ENCODE results near the gene RFXANK.

DNA sequence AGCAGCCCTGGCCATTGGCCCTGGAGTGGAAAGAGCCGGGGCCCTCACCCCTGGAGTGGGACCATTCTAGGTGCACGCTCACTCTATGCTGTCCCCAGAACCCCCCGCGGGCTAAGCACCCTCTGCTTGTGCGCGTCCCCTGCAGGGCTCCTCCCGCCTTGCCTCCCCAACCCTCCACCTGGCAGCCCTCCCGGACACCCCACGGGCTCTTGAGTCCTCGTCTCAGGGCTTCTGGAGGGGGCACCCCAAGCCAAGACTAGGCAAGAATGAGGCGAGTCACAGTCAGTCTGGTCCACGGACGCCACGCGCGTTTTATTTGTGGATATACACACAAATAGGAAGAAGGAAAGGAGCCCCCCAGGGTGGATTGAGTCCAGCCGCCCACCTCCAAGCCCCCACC lies 46.8 kb upstream of the RFXANK start:
- TF ChIP-seq, protein P1, sequence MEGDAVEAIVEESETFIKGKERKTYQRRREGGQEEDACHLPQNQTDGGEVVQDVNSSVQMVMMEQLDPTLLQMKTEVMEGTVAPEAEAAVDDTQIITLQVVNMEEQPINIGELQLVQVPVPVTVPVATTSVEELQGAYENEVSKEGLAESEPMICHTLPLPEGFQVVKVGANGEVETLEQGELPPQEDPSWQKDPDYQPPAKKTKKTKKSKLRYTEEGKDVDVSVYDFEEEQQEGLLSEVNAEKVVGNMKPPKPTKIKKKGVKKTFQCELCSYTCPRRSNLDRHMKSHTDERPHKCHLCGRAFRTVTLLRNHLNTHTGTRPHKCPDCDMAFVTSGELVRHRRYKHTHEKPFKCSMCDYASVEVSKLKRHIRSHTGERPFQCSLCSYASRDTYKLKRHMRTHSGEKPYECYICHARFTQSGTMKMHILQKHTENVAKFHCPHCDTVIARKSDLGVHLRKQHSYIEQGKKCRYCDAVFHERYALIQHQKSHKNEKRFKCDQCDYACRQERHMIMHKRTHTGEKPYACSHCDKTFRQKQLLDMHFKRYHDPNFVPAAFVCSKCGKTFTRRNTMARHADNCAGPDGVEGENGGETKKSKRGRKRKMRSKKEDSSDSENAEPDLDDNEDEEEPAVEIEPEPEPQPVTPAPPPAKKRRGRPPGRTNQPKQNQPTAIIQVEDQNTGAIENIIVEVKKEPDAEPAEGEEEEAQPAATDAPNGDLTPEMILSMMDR (IDR thresholded peaks at IDR 0.05; ENCODE audit: low read depth, low read length, missing input control) = no peak
- TF ChIP-seq, protein P2, sequence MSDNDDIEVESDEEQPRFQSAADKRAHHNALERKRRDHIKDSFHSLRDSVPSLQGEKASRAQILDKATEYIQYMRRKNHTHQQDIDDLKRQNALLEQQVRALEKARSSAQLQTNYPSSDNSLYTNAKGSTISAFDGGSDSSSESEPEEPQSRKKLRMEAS (IDR thresholded peaks at IDR 0.05) = no peak
- TF ChIP-seq SP1 (IDR thresholded peaks at IDR 0.05) = no peak
- TF ChIP-seq, protein P3, sequence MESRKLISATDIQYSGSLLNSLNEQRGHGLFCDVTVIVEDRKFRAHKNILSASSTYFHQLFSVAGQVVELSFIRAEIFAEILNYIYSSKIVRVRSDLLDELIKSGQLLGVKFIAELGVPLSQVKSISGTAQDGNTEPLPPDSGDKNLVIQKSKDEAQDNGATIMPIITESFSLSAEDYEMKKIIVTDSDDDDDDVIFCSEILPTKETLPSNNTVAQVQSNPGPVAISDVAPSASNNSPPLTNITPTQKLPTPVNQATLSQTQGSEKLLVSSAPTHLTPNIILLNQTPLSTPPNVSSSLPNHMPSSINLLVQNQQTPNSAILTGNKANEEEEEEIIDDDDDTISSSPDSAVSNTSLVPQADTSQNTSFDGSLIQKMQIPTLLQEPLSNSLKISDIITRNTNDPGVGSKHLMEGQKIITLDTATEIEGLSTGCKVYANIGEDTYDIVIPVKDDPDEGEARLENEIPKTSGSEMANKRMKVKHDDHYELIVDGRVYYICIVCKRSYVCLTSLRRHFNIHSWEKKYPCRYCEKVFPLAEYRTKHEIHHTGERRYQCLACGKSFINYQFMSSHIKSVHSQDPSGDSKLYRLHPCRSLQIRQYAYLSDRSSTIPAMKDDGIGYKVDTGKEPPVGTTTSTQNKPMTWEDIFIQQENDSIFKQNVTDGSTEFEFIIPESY (IDR thresholded peaks at IDR 0.05) = no peak
